GM12865 (cell line): ENCODE measurements around the gene MLLT3.

Experiments
- DNase-seq: peaks from one replicate; pipeline ENCODE4 v3.0.0; 2010; ENCODE audit warnings: low read depth
- H3K4me3 ChIP-seq: 2 replicates; pipeline ENCODE4 v1.5.1; 2011; ENCODE audit warnings: mild to moderate bottlenecking, low read depth, low read length, control low read depth
- CTCF ChIP-seq: IDR thresholded peaks from 2 replicates; pipeline ENCODE4 v1.5.1; 2011; ENCODE audit warnings: low read length, control low read depth, low read depth, inconsistent platforms; ENCODE audit not compliant: insufficient read depth; ENCODE audit errors: missing control alignments

Gene MLLT3

DNA sequence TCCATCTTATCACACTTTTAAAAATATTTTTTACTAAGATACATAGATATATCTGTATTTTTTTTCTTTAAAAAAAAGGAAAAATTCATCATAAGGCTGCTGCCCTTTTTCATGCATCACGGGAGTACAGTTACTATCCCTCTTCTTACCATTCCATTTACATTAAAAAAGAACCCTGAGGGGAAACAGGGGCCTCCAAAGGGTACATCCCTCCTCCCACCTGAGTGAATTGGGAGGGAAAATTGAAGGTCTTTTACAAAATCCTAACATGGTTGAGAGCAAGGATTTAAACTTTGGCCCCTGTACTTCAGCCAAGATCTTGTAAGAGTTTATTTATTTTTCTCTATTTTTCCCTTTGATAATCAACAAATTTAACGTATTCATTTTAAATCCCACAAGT, 319.2 kb downstream of the MLLT3 start:
- H3K4me3 ChIP-seq: no peak overlapping the region
- DNase-seq: no peak
- no peak for TF ChIP-seq CTCF

- no peak overlapping the region for H3K4me3 ChIP-seq
- no peak for DNase-seq
- no peak for TF ChIP-seq CTCF
Measured at GRCh38 chr9:20302197-20302596, 320.1 kb downstream of the MLLT3 start.

DNA sequence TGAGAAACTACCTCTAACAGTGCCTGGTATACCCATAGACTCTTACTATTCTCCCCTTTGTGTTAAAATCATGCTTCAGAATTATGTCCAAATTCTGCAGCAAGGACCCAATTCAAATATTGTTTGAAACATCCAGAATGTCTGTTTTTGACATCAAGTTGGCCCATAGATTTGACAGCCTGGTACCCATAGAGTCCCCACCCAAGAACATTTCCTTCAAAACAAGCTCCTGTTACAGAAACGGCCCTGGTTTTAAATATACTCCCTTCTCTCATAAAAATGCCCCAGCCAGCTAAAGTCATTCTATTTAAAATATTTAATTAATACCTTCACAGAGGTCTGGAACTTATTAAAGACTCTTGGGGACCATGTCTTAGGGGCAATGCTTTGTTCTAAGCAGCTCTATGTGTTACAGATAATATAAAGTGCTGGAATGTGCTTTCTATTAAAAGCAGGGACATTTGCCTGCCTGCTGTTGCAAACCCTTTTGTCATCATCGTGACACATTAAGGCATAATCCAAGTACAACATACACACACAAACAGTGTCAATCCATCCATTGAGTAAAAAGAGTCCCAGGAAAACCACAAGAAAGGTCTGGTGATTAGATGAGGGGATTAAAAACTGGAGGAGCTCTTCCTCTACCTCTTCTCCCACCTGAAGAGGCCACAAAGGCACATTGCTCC, 321.7 kb downstream of the MLLT3 start:
- no peak for TF ChIP-seq CTCF
- H3K4me3 ChIP-seq: no peak overlapping the region
- no peak for DNase-seq

DNA sequence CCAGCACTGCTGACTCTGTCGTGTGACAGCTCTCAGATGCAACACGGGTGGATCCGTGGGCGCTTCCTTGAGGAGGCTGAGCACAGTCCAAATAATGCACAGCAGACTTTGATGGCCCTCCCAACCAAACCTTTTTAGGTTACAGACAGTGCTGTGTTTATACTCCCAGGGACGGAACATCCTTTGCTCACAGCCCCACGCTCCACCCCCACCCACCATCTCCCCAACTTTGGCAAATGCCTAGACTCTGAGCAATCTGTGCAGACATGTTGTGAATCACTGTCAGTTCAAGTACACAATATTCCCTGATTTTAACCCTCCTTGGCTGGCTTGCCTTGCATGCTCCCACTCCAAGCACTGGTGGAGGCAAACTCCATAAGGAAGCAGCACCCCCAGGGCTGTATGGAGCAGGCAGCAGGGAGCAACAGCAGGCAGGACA, 324.6 kb downstream of the MLLT3 start:
- no peak for DNase-seq
- TF ChIP-seq CTCF: no peak
- H3K4me3 ChIP-seq: no peak overlapping the region

- no peak for TF ChIP-seq CTCF
- no peak overlapping the region for H3K4me3 ChIP-seq
- no peak for DNase-seq
Measured at GRCh38 chr9:20295555-20295954, 326.7 kb downstream of the MLLT3 start.

- no peak for DNase-seq
- no peak for TF ChIP-seq CTCF
Measured at GRCh38 chr9:20294046-20294750, 328.1 kb downstream of the MLLT3 start.

More at GRCh38 chr9:20294046-20294750, 328.1 kb downstream of the MLLT3 start:
- no peak overlapping the region for H3K4me3 ChIP-seq
